Astrocyte of the spinal cord (primary cell): ENCODE data around the gene PLPP4.

Experiments
- DNase-seq: peaks from one replicate; pipeline ENCODE4 v3.0.0; 2011; ENCODE audit warnings: low read depth, low spot score
- H3K4me3 ChIP-seq: 2 replicates; pipeline ENCODE4 v1.5.1; 2011; ENCODE audit warnings: low read depth, mild to moderate bottlenecking, low read length, moderate library complexity
- CTCF ChIP-seq: IDR thresholded peaks from 2 replicates; pipeline ENCODE4 v1.5.1; 2012; ENCODE audit warnings: low read depth, mild to moderate bottlenecking, low read length, inconsistent platforms
- in situ Hi-C: cut with HindIII; loops from 2 replicates; pipeline ENCODE4 v1.10.0; 2017; ENCODE audit warnings: low sequenced_read_pairs

The PLPP4 gene

DNA sequence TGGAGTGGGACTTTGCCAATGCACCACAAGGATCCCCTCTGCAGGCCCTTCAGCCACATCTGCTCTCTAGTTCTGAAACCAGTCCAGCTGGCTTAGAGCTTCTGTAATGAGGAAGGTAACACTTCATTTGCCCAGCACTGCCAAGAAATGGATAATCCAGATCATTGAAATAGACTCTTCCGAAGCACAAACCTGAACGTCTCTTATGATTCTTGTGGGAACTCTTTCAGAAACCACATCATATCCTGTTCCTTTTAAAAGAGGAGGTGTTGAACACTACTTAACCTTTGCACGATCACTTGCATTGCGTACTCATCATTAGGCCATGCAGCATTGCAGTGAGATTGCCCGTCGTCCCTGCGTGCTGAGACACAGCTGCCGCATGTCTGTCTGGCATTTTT lies 25.8 kb upstream of the PLPP4 start:
- no peak overlapping the region for H3K4me3 ChIP-seq
- no peak for TF ChIP-seq CTCF
- DNase-seq: no peak
- in situ Hi-C loops: no loop called here

GRCh38 chr10:120432209-120432608 lies 24.8 kb upstream of the PLPP4 start:
- in situ Hi-C loops: no loop called here
- TF ChIP-seq CTCF: no peak
- H3K4me3 ChIP-seq: no peak overlapping the region
- peak; percentile 35 for DNase-seq

- DNase-seq: no peak
- in situ Hi-C loops: no loop called here
- no peak overlapping the region for H3K4me3 ChIP-seq
- no peak for TF ChIP-seq CTCF
Measured at GRCh38 chr10:120433141-120433540, 23.9 kb upstream of the PLPP4 start.

DNA sequence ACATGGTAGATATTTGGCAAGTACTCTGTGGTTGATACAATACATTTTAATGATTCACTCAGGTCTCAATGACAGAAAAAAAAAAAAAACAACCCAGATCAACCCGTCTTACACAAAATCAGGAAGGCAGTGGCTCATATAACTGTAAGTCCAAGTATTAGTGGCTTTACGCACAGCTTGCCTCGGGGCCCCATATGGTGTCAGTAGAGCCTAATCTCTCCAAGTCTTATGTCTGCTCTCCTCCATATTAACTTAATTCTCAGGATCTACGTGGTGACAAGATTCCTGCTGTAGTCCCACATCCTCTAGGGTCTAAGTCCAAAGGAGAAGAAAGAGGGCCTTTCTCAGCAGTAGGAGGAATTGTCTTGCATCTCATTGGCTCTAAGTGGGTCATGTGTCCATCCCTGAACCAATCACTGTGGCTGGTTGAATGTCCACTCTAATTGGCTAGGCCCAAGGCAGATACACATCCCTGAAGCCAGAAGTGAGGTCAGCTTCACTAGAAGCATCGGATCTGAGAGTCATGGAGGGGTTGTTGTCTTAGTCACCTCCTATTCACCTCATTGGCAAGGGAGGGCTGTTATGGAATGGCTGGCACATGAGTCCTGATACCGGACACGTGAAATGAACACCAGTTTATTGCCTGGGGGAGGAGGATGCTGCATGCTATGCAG lies 20.5 kb upstream of the PLPP4 start:
- peak; percentile 8 for DNase-seq
- TF ChIP-seq CTCF: no peak
- no peak overlapping the region for H3K4me3 ChIP-seq
- in situ Hi-C loops: no loop called here

- in situ Hi-C loops: no loop called here
- no peak for DNase-seq
Measured at GRCh38 chr10:120437541-120437940, 19.5 kb upstream of the PLPP4 start.

GRCh38 chr10:120451968-120452367 lies 5.1 kb upstream of the PLPP4 start:
- in situ Hi-C loops: no loop called here
- no peak overlapping the region for H3K4me3 ChIP-seq
- no peak for DNase-seq
- no peak for TF ChIP-seq CTCF

More at GRCh38 chr10:120437541-120437940, 19.5 kb upstream of the PLPP4 start:
- H3K4me3 ChIP-seq: no peak overlapping the region
- TF ChIP-seq CTCF: no peak
